AG09319 (cell line): ENCODE measurements around the gene USP20.

Experiments
- DNase-seq: peaks from one replicate; pipeline ENCODE4 v3.0.0-alpha.2; 2010; ENCODE audit warnings: low read depth; ENCODE audit errors: extremely low read depth
- CTCF ChIP-seq: IDR thresholded peaks from 2 replicates; pipeline ENCODE4 v1.5.1; 2011; ENCODE audit warnings: low read depth, mild to moderate bottlenecking, inconsistent platforms, low read length, moderate library complexity

Gene USP20

GRCh38 chr9:129834489-129835127, 650 bp upstream of the USP20 start:
- TF ChIP-seq CTCF = no peak
- no peak for DNase-seq

GRCh38 chr9:129835860-129836223, 584 bp downstream of the USP20 start:
- DNase-seq = no peak

DNA sequence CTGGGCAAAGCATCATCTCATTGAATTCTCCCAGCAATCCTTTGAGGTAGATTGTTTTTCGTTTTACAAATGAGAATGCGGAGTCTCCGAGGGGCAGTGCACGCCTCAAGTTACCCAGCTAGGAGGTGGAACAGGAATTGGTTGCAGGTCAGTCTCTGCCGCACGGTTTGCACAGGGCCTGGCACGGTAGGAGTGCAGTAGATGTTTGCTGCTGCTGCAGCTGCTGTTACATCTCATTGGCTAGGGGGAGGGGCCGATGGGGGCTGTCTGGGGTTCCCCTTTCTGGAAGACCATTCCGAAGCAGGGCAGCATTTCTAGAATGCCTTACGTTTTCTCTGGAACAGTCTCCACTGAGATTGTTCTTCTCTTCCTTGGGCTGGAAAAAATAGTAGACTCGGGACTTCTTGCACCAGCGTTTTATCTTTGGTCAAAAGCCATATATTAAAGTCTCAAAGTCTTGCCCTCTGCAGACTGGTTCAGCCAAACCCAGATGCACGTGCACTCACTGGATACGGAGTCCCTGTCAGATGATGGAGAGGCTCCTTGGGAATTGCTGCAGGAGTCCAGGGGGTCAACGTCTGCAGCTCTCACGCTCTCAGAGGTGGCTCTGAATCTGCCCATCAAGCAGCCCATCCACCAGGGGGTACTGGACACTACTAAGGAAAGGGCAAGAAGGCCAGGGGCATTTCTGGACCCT, 1.2 kb downstream of the USP20 start:
- TF ChIP-seq CTCF = no peak

More at GRCh38 chr9:129835860-129836223, 584 bp downstream of the USP20 start:
- no peak for TF ChIP-seq CTCF

GRCh38 chr9:129838707-129839259, 3.5 kb downstream of the USP20 start:
- DNase-seq = peak; percentile 23
- no peak for TF ChIP-seq CTCF

More for the DNA sequence above, 1.2 kb downstream of the USP20 start:
- no peak for DNase-seq

GRCh38 chr9:129839324-129840023, 4.2 kb downstream of the USP20 start:
- DNase-seq = no peak

GRCh38 chr9:129840034-129840433, 4.8 kb downstream of the USP20 start:
- no peak for DNase-seq
- TF ChIP-seq CTCF = no peak

More at GRCh38 chr9:129839324-129840023, 4.2 kb downstream of the USP20 start:
- TF ChIP-seq CTCF = no peak

- DNase-seq = no peak
- no peak for TF ChIP-seq CTCF
Observed at GRCh38 chr9:129841071-129841470, 5.8 kb downstream of the USP20 start.
